TTC549 (cell line): ENCODE data around the gene NID1.
"Not testable (repeated sequence)": the region's sequence is repeated elsewhere in the genome, so short reads cannot be mapped to it uniquely, and the experiment has no call there.

Source experiments
- FAIRE-seq: peaks from 2 replicates; lab custom pipeline; 2012; peaks lifted over from hg19 to GRCh38; lab: Jason Lieb, UNC

Gene NID1

DNA sequence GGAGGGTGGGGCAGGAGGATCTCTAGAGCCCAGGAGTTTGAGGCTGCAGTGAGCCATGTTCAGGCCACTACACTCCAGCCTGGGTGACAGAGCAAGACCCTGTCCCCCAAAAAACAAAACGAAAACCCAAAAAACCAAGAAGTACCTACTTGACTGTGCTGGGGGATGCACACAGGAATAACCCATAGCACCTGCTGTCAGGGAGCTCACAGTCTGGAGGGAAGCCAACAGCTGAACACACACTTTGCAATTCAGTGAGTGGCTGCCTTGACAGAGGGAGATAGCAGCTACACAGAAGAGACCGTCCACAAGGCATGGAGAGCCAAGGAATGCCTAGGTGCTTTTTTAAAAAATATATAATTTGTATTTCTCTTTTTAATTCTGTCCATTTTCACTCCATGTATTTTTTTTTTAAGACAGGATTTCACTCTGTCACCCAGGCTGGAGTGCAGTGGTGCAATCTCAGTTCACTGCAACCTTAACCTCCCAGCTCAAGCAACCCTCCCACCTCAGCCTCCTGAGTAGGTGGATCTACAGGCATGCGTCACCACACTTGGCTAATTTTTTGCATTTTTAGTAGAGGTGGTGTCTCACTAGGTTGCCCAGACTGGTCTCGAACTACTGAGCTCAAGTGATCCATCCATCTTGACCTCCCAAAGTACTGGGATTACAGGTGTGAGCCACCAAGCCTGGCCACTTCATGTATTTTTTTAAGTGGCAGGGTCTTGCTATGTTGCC is 68.7 kb downstream of the NID1 start:
- FAIRE-seq: no peak

DNA sequence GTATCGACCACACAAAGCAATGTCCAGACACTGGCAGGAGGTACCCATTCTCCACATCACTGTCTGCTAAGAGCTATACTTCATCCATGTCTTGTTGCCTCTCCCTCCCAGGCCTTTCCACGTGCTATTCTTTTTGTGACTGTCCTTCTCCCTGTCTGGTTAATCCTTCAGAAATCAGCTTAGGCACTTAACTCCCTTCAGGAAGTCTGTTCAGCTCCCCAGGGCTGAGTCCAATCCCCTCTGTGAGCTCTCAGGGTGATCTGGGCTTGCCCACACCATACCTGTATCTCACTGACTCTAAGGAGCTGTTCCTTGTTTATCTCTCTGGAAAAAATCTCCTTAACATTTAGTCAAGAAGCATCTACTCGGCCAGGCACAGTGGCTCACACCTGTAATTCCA is 69.4 kb downstream of the NID1 start:
- no peak for FAIRE-seq

DNA sequence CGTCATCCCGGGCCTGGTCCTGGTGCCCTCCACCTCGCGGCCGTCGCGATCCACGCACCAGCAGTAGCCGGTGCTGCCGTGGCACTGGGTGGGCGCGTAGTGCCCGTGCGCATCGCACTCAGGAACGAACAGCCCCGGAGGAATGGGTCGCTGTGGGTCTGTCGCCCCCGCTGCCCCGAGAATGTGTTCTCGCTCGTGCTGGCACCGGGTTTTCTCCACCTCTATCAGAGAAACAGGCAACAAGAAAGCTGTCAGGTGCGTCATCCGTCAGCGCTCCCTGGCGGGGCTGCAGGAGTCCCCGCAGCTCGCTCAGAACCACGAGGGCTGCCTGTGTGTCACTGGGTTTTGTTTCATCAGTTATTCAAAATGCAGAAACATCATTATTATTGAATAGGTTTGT is 71.2 kb downstream of the NID1 start:
- FAIRE-seq: no peak

- FAIRE-seq: no peak
Measured at GRCh38 chr1:235992868-235993267, 72.0 kb downstream of the NID1 start.

GRCh38 chr1:235992346-235992745 is 72.5 kb downstream of the NID1 start:
- no peak for FAIRE-seq

GRCh38 chr1:235990330-235990795 is 74.5 kb downstream of the NID1 start:
- FAIRE-seq: no peak

DNA sequence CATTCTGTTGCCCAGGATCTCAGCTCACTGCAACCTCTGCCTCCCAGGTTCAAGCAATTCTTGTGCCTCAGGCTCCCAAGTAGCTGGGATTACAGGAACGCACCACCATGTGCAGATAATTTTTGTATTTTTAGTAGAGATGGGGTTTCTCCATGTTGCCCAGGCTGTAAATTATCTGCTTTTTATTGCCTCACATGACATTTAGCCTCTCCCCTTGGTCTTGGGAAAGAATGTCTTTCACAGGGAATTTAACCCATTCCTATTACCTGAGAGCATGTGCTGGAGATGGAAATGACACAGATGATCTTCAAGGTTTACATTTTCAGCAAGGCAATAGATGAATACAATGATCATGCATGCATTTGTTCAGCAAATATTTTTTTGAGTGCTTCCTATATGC is 75.8 kb downstream of the NID1 start:
- FAIRE-seq: no peak

GRCh38 chr1:235986869-235987268 is 78.0 kb downstream of the NID1 start:
- FAIRE-seq: no peak

GRCh38 chr1:235984041-235984825 is 80.7 kb downstream of the NID1 start:
- FAIRE-seq: no peak

DNA sequence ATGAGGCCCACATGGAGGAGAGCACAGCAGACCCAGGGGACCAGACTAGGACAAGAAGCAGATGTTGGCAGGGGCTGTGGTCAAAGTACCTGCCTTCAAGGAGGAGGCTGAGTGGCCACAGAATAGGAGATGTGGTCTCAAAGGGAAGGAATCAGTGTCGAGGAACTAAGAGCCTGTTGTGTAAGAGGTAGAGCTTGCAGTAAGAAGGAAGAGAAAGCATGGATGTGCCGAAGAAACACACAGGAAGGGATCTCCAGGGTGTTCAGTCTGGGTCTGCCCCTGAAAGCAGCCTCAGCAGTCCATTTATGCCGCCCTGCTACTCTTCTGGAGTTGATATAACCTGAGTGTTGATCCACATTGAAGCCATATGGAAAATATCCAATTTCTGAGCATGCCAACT is 83.9 kb downstream of the NID1 start:
- FAIRE-seq: no peak

GRCh38 chr1:235979716-235980333 is 85.1 kb downstream of the NID1 start:
- no peak for FAIRE-seq

DNA sequence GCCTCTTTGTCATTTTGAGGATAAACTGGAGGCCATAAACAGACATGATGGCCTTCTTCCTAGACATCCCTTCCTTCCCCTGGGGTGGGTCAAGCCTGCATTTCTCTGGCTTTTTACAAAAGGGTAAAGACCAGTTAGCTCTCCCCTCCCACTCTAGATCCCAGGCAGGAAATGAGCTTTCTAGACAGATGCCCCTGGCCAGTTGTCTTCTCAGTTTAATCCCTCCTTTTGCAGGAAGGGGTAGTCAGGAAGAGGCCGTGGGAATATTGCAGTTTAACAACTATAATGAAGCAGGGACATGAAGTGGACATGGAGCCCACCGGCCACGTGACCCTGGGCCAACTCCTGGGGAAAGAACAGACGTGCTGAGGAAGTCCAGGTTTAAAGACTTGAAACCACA is 85.7 kb downstream of the NID1 start:
- no peak for FAIRE-seq

DNA sequence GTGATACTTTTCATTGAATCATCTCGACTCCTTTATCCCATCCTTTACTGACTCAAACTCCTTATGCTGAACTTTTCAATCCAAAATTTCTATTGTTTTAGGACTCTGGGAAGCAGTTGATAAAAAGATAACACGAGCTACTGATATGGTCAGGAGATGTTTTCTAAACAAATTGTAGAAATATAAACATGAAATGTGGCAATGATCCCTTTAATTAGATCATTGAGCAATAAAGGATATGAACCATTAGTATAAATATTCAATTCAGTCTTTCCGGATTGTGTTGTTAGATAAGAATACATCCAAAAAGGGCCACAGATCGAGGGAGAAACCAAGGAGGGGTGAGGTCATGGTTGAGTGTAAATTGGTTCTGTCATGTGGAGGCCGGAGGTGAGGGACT is 88.4 kb downstream of the NID1 start:
- no peak for FAIRE-seq

DNA sequence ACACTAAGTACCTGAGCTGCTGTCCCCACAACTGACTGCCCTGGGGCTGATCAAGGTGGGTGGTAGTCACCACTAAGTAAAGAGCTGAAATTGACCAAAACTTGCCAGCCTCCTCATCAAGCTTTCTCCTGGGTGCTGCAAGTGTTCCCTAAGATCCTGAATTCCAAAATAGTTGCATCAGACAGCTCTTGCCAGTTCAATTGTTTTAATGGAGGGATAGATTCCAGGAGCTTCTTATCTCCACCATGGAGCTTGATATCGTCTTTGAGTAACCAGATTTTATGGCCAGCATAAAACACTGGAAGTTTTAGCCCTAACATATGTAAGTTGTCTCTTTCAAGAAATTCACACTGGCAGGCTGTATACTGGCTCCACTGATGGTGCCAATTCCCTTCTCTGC is 90.3 kb downstream of the NID1 start:
- no peak for FAIRE-seq

- not testable (repeated sequence) for FAIRE-seq
Measured at GRCh38 chr1:235972691-235973090, 92.2 kb downstream of the NID1 start.

- FAIRE-seq: peak; percentile 47
Measured at GRCh38 chr1:235972311-235972689, 92.6 kb downstream of the NID1 start.

- FAIRE-seq: peak; percentile 97
Measured at GRCh38 chr1:235971571-235972310, 93.1 kb downstream of the NID1 start.

DNA sequence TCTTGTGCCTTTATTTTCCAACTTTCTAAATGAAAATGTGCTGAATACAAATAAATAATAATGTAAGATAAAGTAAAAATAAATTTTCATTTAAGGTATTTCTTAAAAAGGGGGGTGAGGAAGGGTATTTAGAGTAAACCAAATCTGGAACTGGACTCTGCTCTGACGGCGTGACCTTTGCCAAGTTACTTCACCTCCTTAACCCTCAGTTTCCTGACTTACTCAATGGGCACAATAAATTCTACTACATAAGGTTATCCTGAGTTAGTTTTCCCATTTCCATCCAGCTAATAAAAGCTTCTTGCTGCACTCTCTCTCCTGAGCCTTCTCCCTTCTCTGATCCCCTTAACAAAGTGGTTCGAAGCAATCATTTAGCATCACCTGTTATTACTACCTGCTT is 93.9 kb downstream of the NID1 start:
- no peak for FAIRE-seq

DNA sequence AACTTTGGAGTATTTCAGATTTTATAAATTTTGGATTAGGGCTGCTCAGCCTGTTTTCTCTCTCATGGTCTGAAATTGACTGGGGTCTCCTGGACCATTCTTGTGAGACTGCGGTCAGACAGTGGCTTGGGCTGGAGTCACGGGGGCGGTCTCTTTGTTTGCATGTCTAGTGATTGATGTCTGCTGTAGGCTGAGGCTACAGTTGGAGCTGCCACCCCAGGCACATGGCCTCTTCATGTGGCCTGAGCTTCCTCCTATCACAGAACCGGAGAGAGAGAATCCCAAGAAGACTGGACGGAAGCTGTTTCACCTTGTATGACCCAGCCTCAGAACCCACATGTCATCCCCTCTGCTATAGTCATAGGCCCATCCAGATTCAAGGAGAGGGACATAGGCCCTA is 96.1 kb downstream of the NID1 start:
- FAIRE-seq: no peak

GRCh38 chr1:235966134-235966533 is 98.8 kb downstream of the NID1 start:
- FAIRE-seq: not testable (repeated sequence)

- FAIRE-seq: no peak
Measured at GRCh38 chr1:235960809-235961208, 104.1 kb downstream of the NID1 start.

DNA sequence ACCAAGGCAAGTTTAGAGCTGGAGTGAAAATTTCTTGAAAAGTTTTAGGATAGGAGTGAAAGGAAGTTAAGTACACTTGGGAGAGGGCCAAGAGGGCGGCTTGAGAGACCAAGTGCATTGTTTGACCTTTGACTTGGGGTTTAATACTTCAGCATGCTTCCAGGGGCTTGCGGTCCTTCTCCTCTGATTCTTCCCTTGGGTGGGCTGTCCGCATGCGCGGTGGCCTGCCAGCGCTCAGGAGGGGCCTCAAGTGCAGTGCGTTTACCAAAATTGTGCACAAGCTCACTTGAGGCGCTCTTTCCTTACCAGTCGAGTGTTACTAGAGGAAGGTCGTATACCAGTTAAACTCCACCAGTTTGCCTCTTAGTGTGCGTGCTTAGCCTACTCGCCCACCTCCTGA is 106.9 kb downstream of the NID1 start:
- FAIRE-seq: no peak

DNA sequence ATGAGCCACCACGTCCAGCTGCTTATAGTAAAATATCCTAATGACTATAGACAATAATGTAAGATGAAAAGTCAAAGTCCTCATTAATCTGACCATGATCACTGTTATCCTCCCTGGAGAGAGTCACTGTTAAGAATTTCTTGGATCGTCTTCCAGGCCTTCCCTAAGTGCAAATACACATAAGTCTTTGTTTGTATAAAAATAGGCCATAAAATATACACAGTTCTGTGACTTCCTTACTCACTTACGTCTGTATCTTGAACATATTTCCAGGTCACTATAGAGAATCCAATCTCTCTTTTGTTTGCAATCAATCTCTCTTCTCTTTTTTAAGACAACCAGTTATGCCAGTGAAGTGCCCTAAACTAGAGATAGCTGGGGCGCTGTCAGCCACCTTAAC is 109.1 kb downstream of the NID1 start:
- no peak for FAIRE-seq
